COLO668 (cell line): ENCODE data around the gene IL5RA.
A peak's percentile ranks its signal among the peaks of the same experiment; 100 is the strongest.

ENCODE experiments used
- DNase-seq: peaks from one replicate; lab custom pipeline; 2025; ENCODE audit not compliant: unreplicated experiment; lab: John Stamatoyannopoulos, UW

Gene IL5RA

GRCh38 chr3:3110299-3110630 is at the start of gene IL5RA:
Gene IL5RA (minus strand): TSS chr3:3110374. CDS start chr3:3104984, 5,390 bp downstream.
- DNase-seq, result peak; percentile 7

DNA sequence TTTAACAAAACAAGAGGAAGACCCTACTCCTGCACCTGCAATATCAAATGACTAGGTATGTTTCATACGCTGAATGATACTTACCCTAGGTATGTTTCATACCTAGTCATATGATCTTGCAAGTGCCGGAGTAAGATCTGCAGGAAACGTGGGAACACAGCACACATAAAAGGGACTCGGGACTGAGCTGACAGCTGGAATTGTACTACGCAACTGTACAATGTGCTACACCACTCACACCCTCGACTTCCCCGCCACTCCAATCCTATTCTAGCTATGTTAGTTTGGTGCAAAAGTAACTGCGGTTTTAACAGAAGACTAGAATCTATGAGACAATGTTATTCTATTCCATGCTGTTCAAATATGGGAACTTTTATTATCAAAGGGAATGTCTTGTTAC is 47.3 kb upstream of the IL5RA start:
- no peak for DNase-seq

GRCh38 chr3:3154879-3155610 is 44.9 kb upstream of the IL5RA start:
- no peak for DNase-seq

- DNase-seq, result no peak
Observed at GRCh38 chr3:3151513-3151912, 41.3 kb upstream of the IL5RA start.

GRCh38 chr3:3149560-3149959 is 39.4 kb upstream of the IL5RA start:
- no peak for DNase-seq

DNA sequence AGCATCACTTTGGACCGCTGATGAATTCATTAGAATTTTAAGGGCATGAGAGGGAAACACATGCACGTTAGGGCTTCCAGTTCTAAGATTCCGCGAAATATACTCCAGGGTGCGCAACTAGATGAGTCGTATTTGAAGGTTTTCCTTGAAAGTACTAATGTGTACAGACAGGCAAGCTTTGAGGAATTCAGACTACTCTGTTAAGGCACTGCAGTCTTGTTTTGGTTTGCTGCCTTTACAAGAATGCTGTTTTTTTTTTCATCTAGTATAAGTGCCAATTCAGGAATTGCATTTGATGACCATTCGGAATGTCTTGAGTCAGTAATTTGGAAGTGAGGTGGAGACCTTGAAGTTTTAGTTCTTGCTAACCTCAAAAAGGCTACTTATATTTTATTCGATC is 35.7 kb upstream of the IL5RA start:
- DNase-seq, result no peak

GRCh38 chr3:3141939-3142338 is 31.8 kb upstream of the IL5RA start:
- no peak for DNase-seq

- DNase-seq, result no peak
Observed at GRCh38 chr3:3137526-3137925, 27.4 kb upstream of the IL5RA start.

GRCh38 chr3:3134750-3135448 is 24.7 kb upstream of the IL5RA start:
- no peak for DNase-seq

- no peak for DNase-seq
Observed at GRCh38 chr3:3133500-3133899, 23.3 kb upstream of the IL5RA start.

DNA sequence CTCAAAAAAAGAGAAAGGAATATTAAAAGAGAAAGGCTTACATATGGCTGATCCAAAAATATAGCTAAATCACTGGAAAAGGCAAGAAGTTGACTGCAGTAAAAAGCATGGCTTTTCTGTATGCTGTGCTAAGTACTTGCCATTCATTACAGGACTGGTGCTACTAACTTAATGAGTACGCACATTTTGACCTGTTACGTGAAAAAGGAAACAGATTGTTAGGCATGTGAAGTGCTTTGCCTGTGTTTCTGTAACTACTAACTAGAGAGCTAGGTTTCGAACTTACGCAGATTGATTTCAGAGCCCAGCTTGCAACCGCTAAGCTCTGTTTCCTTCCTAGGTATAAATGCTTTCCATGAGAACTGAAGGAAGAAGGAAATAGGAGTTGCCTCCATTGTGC is 19.4 kb upstream of the IL5RA start:
- no peak for DNase-seq

DNA sequence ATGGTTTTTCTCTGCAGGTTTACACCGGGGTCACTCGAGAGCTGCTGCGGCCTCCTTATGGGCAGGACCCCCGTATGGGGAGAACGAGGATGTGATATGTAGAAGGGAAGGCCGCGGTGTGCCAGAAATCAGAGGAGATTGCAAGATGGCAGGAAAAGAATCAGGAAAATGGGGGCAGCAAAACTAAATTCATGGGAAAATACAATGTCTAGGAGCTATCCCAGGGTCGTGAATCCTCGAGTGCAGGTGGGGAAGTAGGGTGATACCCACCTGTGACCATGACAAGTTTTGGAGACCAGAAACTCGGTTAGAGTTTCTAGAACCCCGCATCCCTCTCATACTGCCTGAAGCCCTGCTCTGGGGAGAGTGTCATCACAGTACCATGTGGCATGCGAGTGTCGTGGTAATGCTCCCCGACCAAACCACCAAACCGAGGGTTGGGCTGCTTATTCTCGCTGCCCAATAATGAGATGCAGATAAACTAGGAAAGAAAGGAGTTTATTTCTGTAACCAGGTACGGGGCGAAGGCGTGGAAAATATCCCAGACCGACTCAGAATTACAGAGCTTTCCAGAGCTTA is 17.3 kb upstream of the IL5RA start:
- DNase-seq, result peak; percentile 9

- DNase-seq, result peak; percentile 95
Observed at GRCh38 chr3:3126477-3127431, 16.6 kb upstream of the IL5RA start, which contains the start of gene TRNT1. Gene TRNT1 (plus strand): TSS chr3:3126940. CDS start chr3:3129041, 2,101 bp downstream.

GRCh38 chr3:3125977-3126376 is 15.8 kb upstream of the IL5RA start:
- DNase-seq, result no peak

GRCh38 chr3:3119393-3119851 is 9.2 kb upstream of the IL5RA start:
- no peak for DNase-seq

GRCh38 chr3:3117651-3118050 is 7.5 kb upstream of the IL5RA start:
- DNase-seq, result no peak

- DNase-seq, result no peak
Observed at GRCh38 chr3:3113042-3113709, 3.0 kb upstream of the IL5RA start.

- no peak for DNase-seq
Observed at GRCh38 chr3:3110749-3111361, 681 bp upstream of the IL5RA start.

DNA sequence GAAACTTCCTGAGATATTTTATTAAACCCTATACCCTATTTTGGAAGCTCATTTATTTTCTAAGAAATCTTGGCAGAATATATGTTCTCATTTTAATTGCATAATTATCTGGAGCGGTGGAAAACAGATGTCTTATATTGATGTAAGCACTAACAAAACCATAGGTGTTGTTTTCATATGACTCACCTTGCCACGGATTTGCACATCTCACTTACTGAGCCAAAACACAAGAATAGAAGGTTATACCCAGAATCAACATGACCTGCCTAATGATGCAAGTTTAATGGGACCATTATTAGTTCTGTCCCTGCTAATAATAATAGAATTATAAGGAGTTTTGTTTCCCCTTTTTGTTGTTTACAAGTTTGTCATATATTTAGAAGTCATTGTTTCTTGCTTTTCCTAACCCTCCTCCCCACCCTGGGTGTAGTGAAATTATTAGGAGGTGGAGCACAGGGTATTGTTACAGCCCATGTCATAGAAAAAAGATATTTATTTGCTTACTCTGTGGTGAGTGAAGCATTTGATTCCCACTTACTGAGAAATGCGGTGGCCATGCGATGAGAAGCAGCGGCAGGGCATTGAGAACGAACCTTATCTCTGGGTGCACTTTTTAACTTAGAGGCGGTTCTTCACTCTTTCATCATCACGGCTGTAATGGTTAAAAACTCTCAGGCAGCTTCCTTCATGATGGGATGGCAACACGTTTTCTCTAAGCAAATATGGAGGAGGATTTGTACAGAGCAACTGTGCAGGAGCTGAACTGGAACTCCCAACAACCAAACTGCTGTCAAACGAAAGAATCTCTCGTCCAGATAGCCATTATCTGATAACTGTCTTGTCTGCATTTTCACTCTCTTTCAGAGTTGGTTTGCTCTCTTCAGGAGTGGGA is 521 bp downstream of the IL5RA start:
- DNase-seq, result no peak
